Stimulated activated naive CD8-positive, alpha-beta T cell treated with anti-CD3 and anti-CD28 coated beads, Interleukin-15, Interleukin-2, amounts not matched to agents 100 U/mL and 50 U/mL, for 24 hours (primary cell): ENCODE measurements around the gene ANAPC5.
"Not testable (repeated sequence)": the region's sequence is repeated elsewhere in the genome, so short reads cannot be mapped to it uniquely, and the experiment has no call there.

Experiments
- ATAC-seq: fragments of 150-1000 bp; cut with Tn5 transposase; one replicate; pipeline ENCODE4 v1.10.0; 2021
- DNase-seq: peaks from one replicate; pipeline ENCODE4 v3.0.0; 2021

ANAPC5 gene

DNA sequence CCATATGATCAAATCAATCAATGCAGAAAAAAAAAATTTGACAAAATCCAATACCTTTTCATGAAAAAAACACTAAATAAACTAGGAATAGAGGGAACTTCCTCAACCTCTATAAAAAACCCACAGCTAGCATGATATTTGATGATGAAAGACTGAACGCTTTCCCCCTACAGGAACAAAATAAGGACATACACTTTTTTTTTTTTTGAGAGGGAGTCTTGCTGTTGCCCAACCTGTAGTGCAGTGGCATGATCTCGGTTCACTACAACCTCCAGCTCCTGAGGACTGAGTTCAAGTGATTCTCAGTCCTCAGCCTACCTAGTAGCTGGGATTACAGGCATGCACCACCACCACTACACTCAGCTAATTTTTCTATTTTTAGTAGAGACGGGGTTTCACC, 37.8 kb downstream of the ANAPC5 start:
- no peak for ATAC-seq
- no peak for DNase-seq

DNA sequence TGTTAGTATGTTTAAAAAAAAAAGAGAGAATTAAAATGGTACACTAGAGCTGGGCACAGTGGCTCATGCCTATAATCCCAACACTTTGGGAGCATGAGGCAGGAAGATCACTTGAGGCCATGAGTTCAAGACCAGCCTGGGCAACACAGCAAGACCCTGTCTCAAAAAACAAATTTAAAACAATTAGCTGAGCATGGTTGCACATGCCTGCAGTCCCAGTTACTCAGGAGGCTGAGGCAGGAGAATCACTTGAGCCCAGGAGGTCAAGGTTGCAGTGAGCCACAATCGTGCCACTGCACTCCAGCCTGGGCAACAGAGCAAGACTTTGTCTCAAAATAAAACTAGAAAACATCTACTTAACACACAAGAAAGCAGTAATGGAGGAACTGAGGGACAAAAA, 42.0 kb downstream of the ANAPC5 start:
- not testable (repeated sequence) for ATAC-seq

DNA sequence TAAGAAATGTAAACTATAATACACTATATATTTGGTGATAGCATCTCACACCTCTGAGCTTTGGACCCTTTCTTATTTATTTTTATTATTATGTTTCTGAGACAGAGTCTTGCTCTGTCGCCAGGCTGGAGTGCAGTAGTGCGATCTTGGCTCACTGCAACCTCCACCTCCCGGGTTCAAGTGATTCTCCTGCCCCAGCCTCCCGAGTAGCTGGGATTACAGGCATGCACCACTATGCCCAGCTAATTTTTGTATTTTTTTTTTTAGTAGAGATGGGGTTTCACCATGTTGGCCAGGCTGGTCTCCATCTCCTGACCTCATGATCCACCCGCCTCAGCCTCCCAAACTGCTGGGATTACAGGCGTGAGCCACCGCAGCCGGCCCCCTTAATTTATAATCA, 44.8 kb downstream of the ANAPC5 start:
- ATAC-seq: not testable (repeated sequence)

More for the DNA sequence above, 42.0 kb downstream of the ANAPC5 start:
- DNase-seq: not testable (repeated sequence)

DNA sequence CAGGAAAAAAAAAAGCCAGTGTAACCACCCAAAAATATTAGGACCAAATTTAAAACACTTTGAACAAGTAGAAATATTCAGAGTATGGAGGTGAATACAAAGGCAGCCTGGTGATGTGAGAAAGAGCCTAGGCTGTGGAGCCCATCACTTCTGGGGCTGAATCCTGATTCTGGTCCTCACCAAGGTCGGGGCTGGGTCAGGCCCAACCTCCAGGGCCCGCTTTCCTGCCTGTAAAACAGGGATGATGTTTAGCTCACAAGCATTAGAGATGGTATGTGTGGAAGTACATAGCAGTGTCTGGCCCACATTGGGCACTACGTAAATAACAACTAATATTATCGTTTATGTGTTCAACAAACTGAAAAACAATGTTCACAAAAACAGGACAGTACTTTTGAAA, 47.9 kb downstream of the ANAPC5 start:
- ATAC-seq: no peak

More for the DNA sequence above, 44.8 kb downstream of the ANAPC5 start:
- DNase-seq: not testable (repeated sequence)

DNA sequence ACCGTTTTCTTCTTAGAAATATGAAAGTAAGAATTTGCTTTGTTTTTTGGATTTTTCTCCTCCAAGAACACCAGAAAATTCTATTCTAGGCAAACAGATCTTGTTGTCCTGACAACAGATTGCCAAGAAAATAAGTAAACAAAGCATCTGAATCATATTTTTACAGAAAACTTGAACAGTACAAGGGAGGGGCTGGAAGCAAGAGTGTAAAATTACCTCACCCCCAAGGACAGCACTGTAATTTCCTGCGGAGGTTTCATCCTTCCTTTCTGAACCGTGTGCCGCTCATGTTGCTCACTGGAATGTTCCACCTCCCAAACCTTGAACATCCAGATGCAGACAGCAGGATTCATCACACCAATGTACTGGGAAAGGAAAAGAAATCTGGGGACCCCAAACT, 50.3 kb downstream of the ANAPC5 start:
- DNase-seq: no peak
- no peak for ATAC-seq

More for the DNA sequence above, 47.9 kb downstream of the ANAPC5 start:
- no peak for DNase-seq

DNA sequence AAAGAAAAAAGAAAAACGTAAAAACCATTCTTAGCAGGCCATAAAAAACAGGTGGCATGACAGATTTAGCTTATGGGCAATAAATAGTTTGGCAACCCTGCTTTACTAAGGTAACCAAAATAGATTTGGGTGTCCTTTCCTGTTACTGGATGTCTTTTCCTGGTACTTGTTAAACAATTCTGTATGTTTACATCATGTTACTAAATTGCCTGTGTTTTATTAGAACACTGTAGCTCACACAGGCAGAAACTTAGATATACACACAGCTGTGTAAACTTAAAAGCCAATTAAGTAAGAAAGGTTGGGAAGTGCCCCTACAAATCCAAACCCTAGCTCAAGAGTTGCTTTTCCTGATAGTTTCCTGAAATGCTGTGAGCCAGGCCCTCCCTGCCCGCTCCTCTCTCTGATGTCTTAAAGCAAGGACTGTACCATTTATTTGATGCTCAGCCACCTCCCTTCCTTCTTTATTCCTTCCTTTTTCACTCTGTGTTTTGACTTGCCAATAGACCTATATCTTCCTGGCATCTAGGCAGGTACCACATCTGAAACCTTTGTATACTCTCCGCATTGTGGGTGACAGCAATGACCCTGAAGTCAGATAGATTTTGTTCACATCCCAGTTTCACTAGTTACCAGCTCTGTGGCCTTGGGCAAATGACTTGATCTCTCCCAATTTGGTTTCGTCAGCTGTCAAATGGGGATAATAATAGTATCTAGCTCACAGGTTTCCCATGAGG, 52.0 kb downstream of the ANAPC5 start:
- DNase-seq (no peak), ATAC-seq (no peak)

DNA sequence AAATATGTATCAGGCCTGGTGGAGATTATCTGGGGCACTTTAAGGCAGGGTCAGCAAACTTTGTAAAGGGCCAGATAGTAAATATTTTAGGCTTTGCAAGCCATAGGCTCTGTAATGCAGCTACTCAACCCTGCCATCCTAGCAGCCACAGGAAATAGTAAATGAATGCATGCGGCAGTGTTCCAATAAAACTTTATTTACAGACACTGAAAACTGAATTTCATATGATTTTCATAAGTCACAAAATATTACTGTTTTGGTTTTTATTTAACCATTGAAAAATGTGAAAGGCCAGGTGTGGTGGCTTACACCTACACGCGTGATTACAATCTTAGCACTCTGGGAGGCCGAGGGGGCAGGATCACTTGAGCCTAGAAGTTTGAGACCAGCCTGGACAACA, 52.5 kb downstream of the ANAPC5 start:
- DNase-seq: no peak
- ATAC-seq: no peak

DNA sequence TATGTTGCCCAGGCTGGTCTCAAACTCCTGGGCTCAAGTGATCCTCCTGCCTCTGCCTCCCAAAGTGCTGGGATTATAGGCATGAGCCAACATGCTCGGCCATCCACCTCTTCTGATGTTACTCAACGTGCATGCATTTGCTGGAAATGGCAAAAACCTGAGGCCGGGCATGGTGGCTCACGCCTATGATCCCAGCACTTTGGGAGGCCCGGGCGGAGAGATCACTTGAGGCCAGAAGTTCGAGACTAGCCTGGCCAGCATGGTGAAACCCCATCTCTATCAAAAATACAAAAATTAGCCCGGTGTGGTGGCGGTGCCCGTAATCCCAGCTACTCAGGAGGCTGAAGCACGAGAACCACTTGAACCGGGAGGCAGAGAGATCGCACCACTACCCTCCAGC, 53.8 kb downstream of the ANAPC5 start:
- not testable (repeated sequence) for DNase-seq, ATAC-seq

DNA sequence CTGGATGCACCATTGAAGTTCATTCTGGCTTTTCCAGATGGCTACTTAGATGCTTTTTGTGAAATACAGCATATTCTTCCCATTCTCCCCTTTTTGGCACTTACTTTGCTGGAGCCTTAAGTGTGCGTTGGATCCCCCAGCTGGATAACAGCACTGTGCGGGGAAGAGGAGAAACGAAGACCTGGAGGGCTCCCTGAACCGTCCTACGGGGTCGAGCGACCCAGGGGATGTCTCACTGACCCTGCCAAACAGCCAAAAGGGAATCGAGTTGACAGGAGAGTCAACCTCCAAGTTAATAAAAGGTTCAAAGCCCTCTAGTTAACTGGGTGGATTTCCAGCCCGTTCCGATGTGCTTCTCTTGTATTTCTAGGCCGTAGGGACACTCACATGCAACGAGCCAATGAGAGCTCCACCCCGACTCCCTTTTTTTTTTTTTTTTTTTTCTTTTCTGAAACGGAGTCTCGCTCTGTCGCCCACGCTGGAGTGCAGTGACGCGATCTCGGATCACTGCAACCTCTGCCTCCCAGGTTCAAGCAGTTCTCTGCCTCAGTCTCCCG, 54.7 kb downstream of the ANAPC5 start:
- DNase-seq (peak; percentile 68), ATAC-seq (peak; percentile 11)

DNA sequence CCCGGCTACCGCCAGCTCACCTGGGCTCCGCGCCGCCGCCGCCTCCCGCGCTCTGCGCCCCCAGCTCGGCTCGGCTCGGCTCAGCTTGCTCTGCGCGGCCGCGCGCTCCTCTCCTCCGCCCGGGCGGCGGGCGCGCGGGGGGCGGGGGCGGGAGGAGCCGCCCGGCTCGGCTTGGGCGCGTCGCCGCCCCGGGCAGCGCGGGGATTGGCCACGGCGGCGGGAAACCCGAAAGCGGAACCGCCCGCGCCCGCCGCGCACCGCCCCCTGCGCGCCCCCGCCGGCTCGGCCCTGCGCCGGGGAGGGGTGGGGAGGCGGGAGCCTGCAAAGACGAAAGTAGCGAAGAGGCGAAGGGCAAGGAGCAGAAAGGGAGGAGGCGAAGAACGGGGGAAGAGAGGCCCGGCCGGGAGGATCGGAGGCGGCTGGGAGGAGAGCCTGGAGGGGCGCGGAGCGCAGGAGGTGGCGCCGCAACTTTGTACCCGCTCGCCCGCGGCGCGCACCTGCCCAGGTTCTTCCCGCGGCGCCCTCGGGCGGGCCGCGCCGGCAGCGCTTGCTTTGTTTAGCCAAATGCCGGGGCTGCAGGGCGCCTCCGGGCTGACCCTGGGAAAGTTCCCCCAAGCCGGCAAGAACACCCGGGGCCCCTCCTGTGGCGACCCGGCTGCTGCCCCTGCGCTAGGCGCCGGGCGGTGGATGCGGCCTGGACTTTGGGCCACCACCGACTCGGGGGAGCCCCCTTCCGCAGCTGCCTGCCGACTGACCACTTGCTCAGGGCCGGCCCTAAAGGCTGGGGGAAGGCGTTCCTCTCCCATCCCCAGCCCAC, 55.4 kb downstream of the ANAPC5 start, which contains the start of gene CAMKK2:
Gene CAMKK2 (minus strand): TSS at position 92 of the 817 bp plus-strand sequence. CDS start 22,183 bp downstream, outside the sequence.
- ATAC-seq (peak; percentile 88), DNase-seq (peak; percentile 89)

DNA sequence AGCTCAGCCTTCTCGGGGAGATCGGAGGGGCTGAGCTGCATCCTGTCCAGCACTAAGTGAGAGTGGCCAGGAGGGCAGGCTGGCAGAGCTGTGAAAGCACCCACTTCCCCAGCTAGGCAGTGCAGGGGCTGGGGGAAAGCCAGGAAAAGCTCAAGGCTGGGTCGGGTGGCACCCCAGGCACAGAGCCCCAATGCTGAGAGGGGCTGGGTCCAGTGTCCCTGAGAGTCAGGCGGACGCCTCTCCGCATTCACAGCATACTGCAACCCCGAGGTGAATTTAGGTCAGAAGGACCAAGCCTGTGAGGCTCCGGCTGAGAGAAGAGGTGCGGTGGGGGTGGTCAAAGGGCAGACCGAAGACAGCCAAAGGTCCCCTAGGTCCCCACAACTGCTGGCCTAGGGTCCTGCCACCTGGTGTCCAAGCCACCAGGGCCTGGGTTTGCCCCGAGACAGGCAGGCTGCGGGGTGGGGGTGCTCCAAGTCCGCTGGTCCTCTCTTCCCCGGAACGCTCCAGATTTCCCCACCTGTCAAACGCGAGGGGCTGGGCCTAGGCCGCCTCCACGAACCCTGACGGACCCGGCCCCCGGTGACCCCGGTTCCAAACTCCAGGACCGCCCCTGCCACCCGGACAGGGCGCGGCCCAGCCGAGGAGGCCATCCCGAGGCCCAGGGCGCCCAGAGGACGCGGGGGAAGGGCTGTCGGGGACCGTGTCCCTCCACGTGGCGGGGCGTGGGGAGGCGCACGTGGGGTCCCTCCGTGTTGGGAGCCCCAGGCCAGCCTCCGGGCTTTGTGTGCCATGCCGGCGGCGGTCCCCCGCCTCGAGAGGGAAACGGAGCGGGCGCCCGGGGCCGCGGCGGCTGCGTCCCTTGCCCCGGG, 56.2 kb downstream of the ANAPC5 start:
- ATAC-seq: peak; percentile 11
- DNase-seq: no peak

DNA sequence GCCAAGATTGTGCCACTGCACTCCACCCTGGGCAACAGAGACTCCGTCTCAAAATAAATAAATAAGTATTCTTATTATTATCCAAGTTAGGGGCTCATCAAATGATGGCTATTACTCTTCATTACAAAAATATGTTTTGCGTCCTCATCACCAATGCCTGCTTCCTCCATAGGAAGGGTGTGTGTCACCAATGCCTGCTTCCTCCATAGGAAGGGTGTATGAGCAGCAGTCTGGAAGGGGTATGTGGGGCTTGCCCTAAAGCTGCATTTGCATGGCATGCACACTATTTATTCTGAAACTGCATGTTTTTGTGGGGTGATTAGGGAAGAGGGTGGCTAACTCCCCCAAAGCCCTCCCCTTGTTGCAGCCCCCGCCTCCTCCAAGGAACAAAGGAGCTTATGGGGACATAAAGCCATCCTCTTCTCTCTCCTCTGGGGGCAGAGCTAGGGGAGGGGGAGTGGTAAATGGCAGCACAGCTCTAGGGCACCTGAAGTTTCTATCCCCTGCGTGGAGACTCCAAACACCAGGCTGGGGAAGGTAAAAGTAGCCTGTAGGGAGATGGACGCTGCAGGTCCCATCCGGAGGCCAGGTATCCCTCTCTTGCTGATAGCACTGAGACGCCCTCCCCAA, 57.0 kb downstream of the ANAPC5 start:
- peak; percentile 23 for DNase-seq
- ATAC-seq: no peak

DNA sequence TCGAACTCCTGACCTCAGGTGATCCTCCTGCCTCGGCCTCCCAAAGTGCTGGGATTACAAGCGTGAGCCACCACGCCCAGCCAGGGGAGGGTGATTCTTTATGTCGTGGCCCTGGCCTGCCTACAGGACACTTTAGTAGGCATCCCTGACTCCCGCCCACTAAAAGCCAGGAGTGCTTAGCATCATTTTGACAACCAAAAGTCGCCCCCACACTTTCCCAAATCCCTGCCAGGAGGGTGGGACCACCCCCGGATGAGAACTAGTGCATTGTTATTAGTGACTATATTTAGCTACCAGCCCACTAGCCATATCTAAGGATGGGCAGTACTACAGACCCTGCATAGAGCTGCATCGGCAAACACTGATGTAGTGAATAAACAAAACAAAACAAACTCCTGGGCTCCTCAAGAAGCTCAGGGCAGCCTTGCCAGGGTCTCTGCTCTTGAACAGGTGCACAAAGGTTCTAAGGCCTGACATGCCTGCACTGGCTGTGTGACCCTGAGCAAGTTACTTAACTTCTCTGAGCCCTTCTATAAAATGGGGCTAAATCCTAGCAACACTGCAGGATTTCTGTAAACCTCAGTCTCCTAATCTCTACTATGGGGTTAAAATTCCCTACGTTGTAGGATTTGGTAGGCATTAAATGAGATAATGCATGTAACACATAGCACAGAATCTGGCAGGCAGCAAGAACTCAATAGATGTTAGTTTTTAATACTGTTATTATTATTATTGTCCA, 57.9 kb downstream of the ANAPC5 start:
- ATAC-seq: no peak
- no peak for DNase-seq

DNA sequence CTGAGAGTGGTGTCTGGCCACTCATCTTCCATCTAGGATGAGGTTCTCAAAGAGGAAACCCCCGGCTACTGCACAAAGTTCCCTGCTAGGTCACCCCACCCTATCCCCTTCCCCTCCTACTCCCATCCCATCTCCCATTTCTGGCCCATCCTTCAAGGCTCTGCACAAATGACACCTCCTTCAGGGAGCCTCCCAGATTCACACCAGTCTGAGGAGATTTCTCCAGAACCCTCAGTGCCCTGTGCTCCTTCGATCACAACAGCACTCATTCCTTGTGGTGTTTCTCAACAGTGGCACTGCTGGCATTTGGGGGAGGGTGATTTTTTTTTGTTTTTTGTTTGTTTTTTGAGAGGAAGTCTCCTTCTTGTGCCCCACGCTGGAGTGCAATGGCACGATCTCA, 58.6 kb downstream of the ANAPC5 start:
- DNase-seq (no peak), ATAC-seq (no peak)

DNA sequence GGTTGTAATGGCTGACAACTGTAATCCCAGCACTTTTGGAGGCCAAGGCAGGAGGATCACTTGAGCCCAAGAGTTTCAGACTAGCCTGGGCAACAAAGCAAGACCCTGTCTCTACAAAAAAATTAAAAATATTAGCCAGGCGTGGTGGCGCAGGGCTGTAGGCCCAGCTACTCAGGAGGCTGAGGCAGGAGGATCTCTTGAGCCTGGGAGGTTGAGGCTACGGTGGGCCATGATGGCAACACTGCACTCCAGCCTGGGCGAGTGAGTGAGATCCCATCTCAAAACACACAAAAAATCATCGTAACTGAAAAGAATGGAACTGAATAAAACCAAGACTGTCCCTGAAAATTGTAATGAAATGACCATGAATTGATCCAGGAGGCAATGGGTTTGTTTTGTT, 61.8 kb downstream of the ANAPC5 start:
- ATAC-seq (no peak), DNase-seq (no peak)

DNA sequence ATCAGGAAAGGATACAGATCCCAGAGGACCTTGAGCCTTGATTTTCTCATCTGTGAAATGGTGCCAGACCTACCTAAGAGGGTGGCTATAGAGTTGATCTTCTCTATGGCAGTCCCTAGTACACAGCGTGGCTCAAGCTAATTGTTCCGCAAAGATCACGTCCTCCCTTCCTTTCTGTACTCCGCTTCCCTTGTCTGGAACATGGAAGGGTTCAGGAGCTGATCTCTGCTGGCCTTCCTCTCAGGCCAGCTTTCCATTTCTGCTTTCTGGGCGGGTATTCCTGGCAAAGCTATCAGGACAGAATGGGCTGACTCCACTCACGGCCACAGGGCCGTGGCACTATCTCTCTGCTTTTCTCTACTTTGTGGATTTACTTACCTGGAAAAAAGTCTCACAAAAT, 62.2 kb downstream of the ANAPC5 start:
- ATAC-seq: no peak
- no peak for DNase-seq

DNA sequence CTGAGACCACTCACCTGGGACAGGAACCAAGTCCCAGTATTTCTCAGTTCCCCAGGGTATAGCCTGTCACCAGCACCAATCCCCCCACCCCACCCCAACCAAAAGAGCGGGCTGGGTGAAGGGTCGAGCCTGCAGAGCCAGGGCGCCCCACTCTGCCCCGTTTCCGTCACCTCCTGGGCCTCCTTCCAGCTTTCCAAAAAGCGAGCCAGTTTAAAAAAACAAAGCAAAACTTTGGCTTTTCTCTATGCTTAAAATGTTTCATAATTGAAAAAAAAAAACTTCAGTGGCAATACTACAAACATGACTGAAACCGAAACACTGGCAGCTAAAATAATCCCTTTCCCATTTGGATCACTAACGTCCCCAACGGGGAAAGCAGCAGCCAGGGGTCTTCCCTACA, 63.2 kb downstream of the ANAPC5 start:
- no peak for ATAC-seq
- DNase-seq: no peak

DNA sequence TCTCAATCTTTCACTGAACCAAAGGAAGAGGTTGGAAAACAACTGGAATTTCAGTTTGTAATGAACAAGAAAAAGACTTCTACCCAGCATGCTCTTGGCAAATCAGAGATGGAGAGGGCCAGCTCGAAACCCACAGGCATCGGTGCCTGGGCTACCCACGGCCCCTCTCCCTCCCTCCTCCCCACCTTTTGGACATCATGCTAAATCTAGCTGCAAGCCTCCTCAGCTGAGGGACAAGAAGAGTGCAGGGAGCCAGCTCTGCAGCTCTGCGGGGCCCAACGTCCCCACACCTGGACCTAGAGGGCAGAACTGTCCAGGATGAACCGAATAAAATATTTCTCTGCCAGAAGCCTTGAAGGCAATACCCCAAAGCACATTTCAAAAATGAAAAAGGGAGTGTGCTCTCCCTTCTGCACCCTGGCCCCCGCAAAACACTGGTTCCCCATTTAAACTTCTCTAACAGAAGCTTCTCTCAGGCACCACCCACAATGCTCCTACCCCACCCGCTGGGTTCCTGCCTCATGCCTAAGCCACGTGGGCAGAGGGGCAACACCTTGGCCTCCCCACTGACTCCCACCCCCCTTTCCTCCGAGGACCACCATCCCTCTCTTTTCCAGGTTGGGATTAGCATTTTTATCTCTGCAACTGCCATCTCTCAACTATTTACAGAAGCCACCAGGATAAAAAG, 63.9 kb downstream of the ANAPC5 start:
- no peak for DNase-seq
- no peak for ATAC-seq

DNA sequence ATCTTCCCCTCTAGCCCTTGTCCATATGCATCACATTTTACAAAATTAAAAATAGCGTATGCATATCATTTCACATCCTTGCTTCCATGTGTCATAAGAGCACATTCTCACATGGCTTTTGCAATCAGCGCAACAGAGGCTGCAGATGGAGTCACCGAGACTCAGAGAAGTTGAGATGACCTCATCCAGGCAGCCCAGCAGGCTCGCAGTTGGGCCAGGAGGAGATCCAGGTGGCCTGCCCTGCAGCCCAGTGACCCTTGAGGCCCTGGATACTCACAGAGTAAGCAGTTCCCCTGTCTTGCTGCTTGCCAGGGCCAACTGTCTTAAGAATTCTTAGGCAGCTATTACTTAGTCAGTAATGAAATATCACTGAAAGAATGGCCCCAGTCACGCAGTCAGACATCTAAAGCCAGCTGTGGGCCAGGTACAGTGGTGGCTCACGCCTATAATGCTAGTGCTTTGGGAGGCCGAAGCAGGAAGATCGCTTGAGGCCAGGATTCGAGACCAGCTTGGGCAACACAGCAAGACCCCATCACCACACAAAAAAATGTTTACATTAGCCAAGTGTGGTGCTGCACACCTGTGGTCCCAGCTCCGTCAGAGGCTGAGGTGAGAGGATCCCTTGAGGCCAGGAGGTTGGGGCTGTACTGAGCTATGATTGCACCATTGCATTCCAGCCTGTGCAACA, 64.8 kb downstream of the ANAPC5 start:
- no peak for ATAC-seq
- no peak for DNase-seq

DNA sequence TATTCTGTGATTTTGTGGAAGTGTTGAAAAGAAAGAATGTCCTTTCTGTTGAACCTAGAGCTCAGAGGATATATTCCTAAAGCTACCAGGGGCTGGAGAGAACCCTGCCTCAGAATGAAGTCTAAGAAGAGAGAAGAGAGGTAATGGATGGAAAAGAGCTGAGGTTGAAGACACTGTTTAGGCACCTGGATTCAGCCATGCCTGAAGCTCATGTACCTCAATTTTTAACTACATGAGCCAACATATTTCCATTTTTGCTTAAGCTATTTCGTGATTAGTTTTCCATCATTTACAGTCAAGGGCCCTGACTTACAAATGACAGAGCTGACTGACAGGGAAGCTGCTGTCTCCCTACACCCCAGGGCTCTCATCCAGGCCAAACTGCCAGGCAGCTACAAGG, 66.4 kb downstream of the ANAPC5 start:
- ATAC-seq: no peak
- no peak for DNase-seq
